Amygdala (tissue), 56 donors: ENCODE measurements around the gene FLAD1.

Experiments
- DNase-seq, 56 donors: peaks; one replicate each; lab custom pipeline; 2025; lab: John Stamatoyannopoulos, UW

The FLAD1 gene

GRCh38 chr1:155001675-155002463 is 18.7 kb downstream of the FLAD1 start:
- peak; percentile 82 to 100 (median 99) for DNase-seq

- DNase-seq: peak in 27 of 56 donors; percentile 37 to 84 (median 66)
These were observed 19.5 kb downstream of the FLAD1 start, which contains the start of gene ZBTB7B for GRCh38 chr1:155002464-155003226. ZBTB7B (plus strand) TSS chr1:155002802; CDS start chr1:155014661, 11,859 bp downstream.

- peak in 20 of 56 donors; percentile 23 to 67 (median 50) for DNase-seq
These were observed 20.2 kb downstream of the FLAD1 start for GRCh38 chr1:155003227-155003765.

GRCh38 chr1:155003766-155004351 is 20.7 kb downstream of the FLAD1 start:
- peak in 37 of 56 donors; percentile 19 to 81 (median 60) for DNase-seq

- DNase-seq: peak in 13 of 56 donors; percentile 33 to 70 (median 45)
These were observed 21.4 kb downstream of the FLAD1 start for GRCh38 chr1:155004352-155005075.

GRCh38 chr1:155005076-155006011 is 22.2 kb downstream of the FLAD1 start:
- peak in 51 of 56 donors; percentile 29 to 85 (median 66) for DNase-seq

GRCh38 chr1:155006601-155007101 is 23.5 kb downstream of the FLAD1 start:
- peak in 16 of 56 donors; percentile 9 to 56 (median 30) for DNase-seq

GRCh38 chr1:155007251-155007828 is 24.2 kb downstream of the FLAD1 start:
- DNase-seq: peak in 40 of 56 donors; percentile 12 to 79 (median 48)

- DNase-seq: peak in 4 of 56 donors; percentile 12 to 62 (median 39)
These were observed 25.1 kb downstream of the FLAD1 start for GRCh38 chr1:155008015-155008941.

GRCh38 chr1:155009221-155009711 is 26.1 kb downstream of the FLAD1 start:
- no peak for DNase-seq

GRCh38 chr1:155009742-155010141 is 26.6 kb downstream of the FLAD1 start:
- DNase-seq: no peak

- DNase-seq: peak in 1 of 56 donors; percentile 8
These were observed 27.2 kb downstream of the FLAD1 start for GRCh38 chr1:155010211-155010918.

- DNase-seq: no peak
These were observed 27.9 kb downstream of the FLAD1 start for GRCh38 chr1:155011004-155011416.

GRCh38 chr1:155011437-155012025 is 28.4 kb downstream of the FLAD1 start:
- no peak for DNase-seq

GRCh38 chr1:155012026-155012546 is 28.9 kb downstream of the FLAD1 start:
- DNase-seq: peak in 54 of 56 donors; percentile 24 to 92 (median 82)
